RWPE1 (cell line): Measurements from ENCODE around the gene PIK3R1.

Source experiments
- CTCF ChIA-PET: fragments of 350-600 bp; sonication (Branson Sonifier 250); formaldehyde crosslinking; extraction: SDS; loops from one replicate; lab custom pipeline; 2021; lab: Yijun Ruan, JAX
- POLR2A ChIA-PET: fragments of 400-600 bp; formaldehyde crosslinking; extraction: SDS; loops from one replicate; lab custom pipeline; 2020; ENCODE audit warnings: antibody characterized with exemption; ENCODE audit not compliant: low non-redundant PET; lab: Yijun Ruan, JAX
- DNase-seq: peaks from one replicate; pipeline ENCODE4 v3.0.0; 2012; ENCODE audit warnings: low spot score
- H3K27ac ChIP-seq: fragments of 450-650 bp; 2 replicates; pipeline ENCODE4 v1.5.1; 2017
- CTCF ChIP-seq: fragments of 450-650 bp; conservative IDR thresholded peaks from 2 replicates; pipeline ENCODE4 v1.5.1; 2017; ENCODE audit warnings: low read depth, mild to moderate bottlenecking

The PIK3R1 gene

DNA sequence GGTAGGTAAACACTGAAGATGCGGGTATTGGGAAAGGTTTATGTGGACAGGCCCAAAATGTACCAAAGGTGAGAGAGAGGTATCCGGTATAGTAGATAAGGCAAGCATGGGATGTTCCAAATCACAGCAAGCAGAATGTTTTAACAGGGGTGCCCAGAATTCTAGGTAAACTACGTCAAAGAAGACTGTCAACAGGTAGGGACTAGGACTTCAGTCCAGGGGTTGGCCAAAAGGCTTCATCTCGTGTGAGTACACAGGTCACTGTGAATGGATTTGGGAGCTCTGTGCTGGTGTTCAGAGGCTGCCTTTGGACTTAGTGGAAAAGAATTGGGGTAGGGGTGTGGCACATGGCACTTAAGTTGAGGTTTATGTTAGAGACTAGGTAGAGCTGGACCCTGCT is 66.4 kb downstream of the PIK3R1 start:
- no peak overlapping the region for H3K27ac ChIP-seq
- no peak for DNase-seq
- POLR2A ChIA-PET: no interaction called here
- CTCF ChIA-PET: no interaction called here
- no peak for TF ChIP-seq CTCF

DNA sequence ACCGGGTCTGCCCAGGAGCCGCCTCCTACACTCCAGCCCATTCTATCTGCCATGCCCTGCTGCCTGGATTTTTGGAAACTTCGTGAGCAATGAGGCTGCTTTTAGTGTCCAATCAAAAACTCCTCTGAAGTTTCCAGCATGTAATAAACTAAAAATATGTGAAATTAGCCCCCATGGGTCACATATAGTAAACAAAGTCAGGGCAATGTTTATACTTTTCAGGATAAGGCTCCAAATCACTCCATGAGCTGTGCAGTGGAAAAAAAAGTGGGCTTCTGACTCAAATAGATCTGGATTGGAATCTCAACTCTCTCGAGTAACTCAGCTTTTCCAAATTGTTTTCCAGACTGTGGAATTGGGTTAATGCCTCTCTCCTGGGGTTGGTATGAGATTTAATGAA is 68.2 kb downstream of the PIK3R1 start:
- DNase-seq: no peak
- TF ChIP-seq CTCF: no peak
- H3K27ac ChIP-seq: peak overlapping the region; percentile 59
- ChIA-PET POLR2A (no interaction called here), CTCF (interaction anchor here (0.6 kb wide), 1 partner anchor 89 kb away, joined by 3 read pairs; no protein-coding TSS in a partner anchor)

DNA sequence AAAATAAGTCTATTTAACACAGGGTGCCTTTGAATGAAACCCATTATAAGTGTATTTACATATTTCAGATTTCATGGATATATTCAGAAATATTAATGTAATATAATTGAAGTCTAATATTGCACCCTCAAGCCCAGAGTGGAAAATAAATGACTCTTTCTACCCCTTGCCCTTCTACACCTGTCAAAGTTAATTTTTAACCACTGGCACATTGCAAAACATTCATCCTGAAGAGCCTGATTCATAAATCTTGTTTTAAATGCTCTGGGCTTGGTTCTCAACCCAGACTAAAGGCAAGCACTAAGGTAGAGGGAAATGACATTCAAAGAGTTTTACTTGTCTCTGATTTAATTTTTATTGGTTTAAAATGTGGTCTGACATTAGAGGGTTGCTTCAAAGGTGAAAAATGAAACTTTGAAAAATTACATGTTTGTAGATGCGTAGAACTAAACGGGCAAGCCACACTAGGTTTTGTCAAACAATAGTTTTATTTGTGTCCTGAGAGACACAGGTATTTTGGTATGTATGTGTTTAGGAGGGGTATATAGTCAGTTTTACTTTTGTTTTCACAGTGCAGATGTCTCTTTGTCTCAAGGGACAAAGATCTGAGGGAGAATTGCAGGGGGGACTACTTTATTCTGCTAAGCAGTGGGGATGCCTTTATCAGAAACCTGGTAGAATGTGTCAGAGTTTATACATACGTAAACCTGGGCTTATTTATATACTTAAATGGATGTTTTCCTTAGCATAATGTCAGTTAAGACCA is 69.7 kb downstream of the PIK3R1 start:
- ChIA-PET POLR2A (no interaction called here), CTCF (interaction anchor here (0.7 to 2.8 kb wide), 10 partner anchors 12 to 741 kb away, joined by 3 to 18 read pairs (median 4); no protein-coding TSS in a partner anchor)
- DNase-seq: no peak
- TF ChIP-seq CTCF: no peak
- H3K27ac ChIP-seq: no peak overlapping the region

DNA sequence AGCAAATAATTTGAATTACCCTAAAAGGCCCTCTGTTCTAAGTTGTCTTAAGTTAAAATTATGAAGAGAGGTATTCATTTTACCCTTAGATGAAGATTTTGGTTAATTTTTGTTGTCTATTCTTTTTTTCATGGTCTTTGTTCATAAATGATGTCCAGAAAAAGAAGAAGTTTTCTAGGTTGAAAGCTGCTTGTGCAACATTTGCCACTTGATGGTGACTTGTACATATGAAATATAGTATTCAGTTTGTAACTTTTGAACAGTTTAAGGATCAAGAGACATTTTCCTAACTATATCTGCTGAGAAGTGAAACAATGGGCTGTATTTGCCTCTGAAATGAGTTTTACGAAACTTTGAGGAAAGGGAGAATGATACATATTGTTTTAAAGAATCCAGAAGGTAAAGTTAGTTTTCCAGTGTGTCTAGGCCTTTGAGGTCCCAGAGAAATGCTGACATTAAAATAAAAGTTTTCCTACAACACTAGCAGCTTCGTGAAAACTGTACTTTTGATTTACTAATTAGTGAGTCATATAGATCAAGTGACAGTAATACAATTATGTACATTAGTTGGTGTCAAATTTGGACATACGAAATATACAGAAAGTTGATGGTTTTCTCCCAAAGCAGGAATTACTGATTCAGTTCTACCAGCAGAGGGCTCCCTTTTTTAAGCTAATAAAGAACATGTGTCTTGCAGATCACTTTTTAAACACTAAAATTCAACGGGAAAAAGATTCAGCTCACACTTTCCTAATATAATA is 70.5 kb downstream of the PIK3R1 start:
- TF ChIP-seq CTCF: peak; percentile 84
- ChIA-PET POLR2A (no interaction called here), CTCF (interaction anchor here (0.6 to 2.8 kb wide), 41 partner anchors 8 to 1477 kb away, joined by 3 to 18 read pairs (median 3); no protein-coding TSS in a partner anchor)
- peak; percentile 31 for DNase-seq
- H3K27ac ChIP-seq: no peak overlapping the region

GRCh38 chr5:68286612-68286912 is 71.0 kb downstream of the PIK3R1 start:
- H3K27ac ChIP-seq: no peak overlapping the region
- POLR2A ChIA-PET: no interaction called here
- CTCF ChIA-PET: interaction anchor here (0.6 to 2.8 kb wide), 41 partner anchors 9 to 1478 kb away, joined by 3 to 18 read pairs (median 3); no protein-coding TSS in a partner anchor
- peak; percentile 42; the same call in 1 of the 2 replicates for TF ChIP-seq CTCF
- no peak for DNase-seq

DNA sequence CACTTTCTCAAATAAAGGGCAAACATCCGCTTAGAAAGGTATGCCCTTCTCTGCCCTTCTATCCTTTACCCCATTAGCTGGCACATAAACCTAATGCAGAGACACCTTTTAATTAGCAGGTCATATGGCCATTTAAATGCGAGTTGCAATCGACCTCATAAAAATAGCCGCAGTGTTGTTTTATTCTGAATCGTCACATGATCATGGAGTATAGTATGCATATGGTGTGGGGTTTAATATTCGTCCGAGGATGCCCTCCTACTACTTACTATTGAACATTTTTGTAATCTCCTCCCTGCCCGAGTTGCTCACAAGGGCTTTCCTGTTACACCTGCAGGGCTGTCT is 72.0 kb downstream of the PIK3R1 start:
- ChIA-PET POLR2A (no interaction called here), CTCF (interaction anchor here (0.6 to 2.8 kb wide), 5 partner anchors 12 to 260 kb away, joined by 3 to 18 read pairs (median 3); no protein-coding TSS in a partner anchor)
- H3K27ac ChIP-seq: peak overlapping the region; percentile 85
- no peak for DNase-seq
- no peak for TF ChIP-seq CTCF
